HCT116 (cell line): ENCODE results near the gene LRRD1. TPM values are rescaled to one million over a fixed set of nuclear protein-coding genes. Genes with fewer than 3 reads are reported as not detected.
"Not testable (repeated sequence)": the region's sequence is repeated elsewhere in the genome, so short reads cannot be mapped to it uniquely, and the experiment has no call there.

Source experiments
- ATAC-seq: fragments of 200-7000 bp; cut with Tn5 transposase; 2 replicates; pipeline ENCODE4 v1.9.1; 2020; ENCODE audit warnings: mild to moderate bottlenecking, moderate library complexity
- BruUV-seq: library from RNA; stranded (reverse); fragments of 400-500 nt; replicated peaks from 2 replicates; lab custom pipeline; 2021; lab: Mats Ljungman, UMichigan
- CTCF ChIA-PET: fragments of 300-600 bp; sonication (Branson Sonifier 250); formaldehyde crosslinking; loops from one replicate; lab custom pipeline; 2021; ENCODE audit warnings: antibody characterized with exemption; lab: Charles Lee
- POLR2A ChIA-PET: fragments of 300-600, 350-600 bp; sonication (Branson Sonifier 250); formaldehyde crosslinking; loops from one replicate; lab custom pipeline; 2021; ENCODE audit warnings: antibody characterized with exemption; lab: Charles Lee
- RAD21 ChIA-PET, 2 experiments: fragments of 300-600 bp; sonication (Branson Sonifier 250); formaldehyde crosslinking; loops; one replicate each; lab custom pipeline; 2023; ENCODE audit warnings: low total read pairs in 2 of 2; ENCODE audit not compliant: uncharacterized antibody in 2 of 2, unreplicated experiment in 2 of 2, low non-redundant PET in 1 of 2; lab: Charles Lee
- DNase-seq: peaks from one replicate; pipeline ENCODE4 v3.0.0-alpha.2; 2010; ENCODE audit warnings: low read depth, low spot score
- H2AFZ ChIP-seq: fragments of 200-600 bp; shearing (Covaris generic), sonication (generic); 2 replicates; pipeline ENCODE4 v1.6.1; 2017; ENCODE audit warnings: low read depth, mixed run types, mixed read lengths, antibody characterized with exemption, low read length; ENCODE audit not compliant: poor library complexity, severe bottlenecking
- H3K27ac ChIP-seq: 2 replicates; pipeline ENCODE4 v1.5.1; 2012; ENCODE audit warnings: low read depth, low read length
- H3K27me3 ChIP-seq: fragments of 200-600 bp; sonication (generic); 2 replicates; pipeline ENCODE4 v1.6.1; 2016; ENCODE audit warnings: mixed run types, low read length, mixed read lengths; ENCODE audit not compliant: insufficient read depth
- H3K36me3 ChIP-seq, 2 experiments: fragments of 200-500 bp in 1 of 2; fragments of 200-600 bp in 1 of 2; sonication (Bioruptor generic) in 1 of 2; sonication (generic) in 1 of 2; 2 replicates each; pipeline versions ENCODE4 v1.5.1 to v1.6.1; 2014 to 2016; ENCODE audit warnings: low read length in 2 of 2, inconsistent platforms in 1 of 2, mixed read lengths in 1 of 2, mixed run types in 1 of 2; ENCODE audit not compliant: insufficient read depth in 2 of 2, control insufficient read depth in 1 of 2
- H3K4me1 ChIP-seq, 2 experiments: fragments of 200-600 bp in 1 of 2; sonication (generic) in 1 of 2; 2 replicates each; pipeline versions ENCODE4 v1.5.1 to v1.6.1; 2012 to 2017; ENCODE audit warnings: low read length in 2 of 2, inconsistent platforms in 1 of 2, mild to moderate bottlenecking in 1 of 2, mixed read lengths in 1 of 2, mixed run types in 1 of 2, moderate library complexity in 1 of 2; ENCODE audit not compliant: insufficient read depth in 2 of 2, control insufficient read depth in 1 of 2
- H3K4me2 ChIP-seq: fragments of 200-600 bp; sonication (generic); 2 replicates; pipeline ENCODE4 v1.6.1; 2017; ENCODE audit warnings: mixed run types, low read length, mixed read lengths
- H3K4me3 ChIP-seq, 2 experiments: fragments of 200-600 bp in 1 of 2; sonication (generic) in 1 of 2; replicated peaks in 1 of 2; 2 replicates each; pipeline ENCODE4 v1.5.1; 2011 to 2016; ENCODE audit warnings: low read length in 2 of 2, control low read depth in 1 of 2, low read depth in 1 of 2, mild to moderate bottlenecking in 1 of 2, mixed read lengths in 1 of 2, mixed run types in 1 of 2
- H3K79me2 ChIP-seq: fragments of 200-600 bp; sonication (generic); 2 replicates; pipeline ENCODE4 v1.6.1; 2017; ENCODE audit warnings: mild to moderate bottlenecking, mixed run types, low read length, moderate library complexity, mixed read lengths; ENCODE audit not compliant: insufficient read depth
- H3K9ac ChIP-seq: fragments of 200-600 bp; sonication (generic); 2 replicates; pipeline ENCODE4 v1.6.1; 2016; ENCODE audit warnings: low read length, mixed read lengths
- H3K9me2 ChIP-seq: fragments of 200-600 bp; sonication (generic), shearing (Covaris generic); 2 replicates; pipeline ENCODE4 v1.6.1; 2017; ENCODE audit warnings: mixed run types, mild to moderate bottlenecking, moderate library complexity; ENCODE audit not compliant: insufficient read depth
- H3K9me3 ChIP-seq, 2 experiments: fragments of 200-500 bp in 1 of 2; fragments of 200-600 bp in 1 of 2; sonication (Bioruptor generic) in 1 of 2; sonication (generic) in 1 of 2; 2 replicates each; pipeline ENCODE4 v1.6.1; 2014 to 2017; ENCODE audit warnings: low read length in 2 of 2, mixed read lengths in 2 of 2, inconsistent platforms in 1 of 2, low read depth in 1 of 2, mild to moderate bottlenecking in 1 of 2, mixed run types in 1 of 2, moderate library complexity in 1 of 2; ENCODE audit not compliant: control insufficient read depth in 1 of 2, insufficient read depth in 1 of 2
- H4K20me1 ChIP-seq: fragments of 200-600 bp; sonication (generic), shearing (Covaris generic); 2 replicates; pipeline ENCODE4 v1.6.1; 2017; ENCODE audit warnings: mixed run types, mild to moderate bottlenecking, moderate library complexity; ENCODE audit not compliant: insufficient read depth
- ELF1 ChIP-seq: IDR thresholded peaks from 2 replicates; pipeline ENCODE4 v1.6.1; 2012; ENCODE audit warnings: low read depth, borderline replicate concordance
- FOSL1 ChIP-seq: IDR thresholded peaks from 2 replicates; pipeline ENCODE4 v1.6.1; 2012; ENCODE audit warnings: low read depth
- RAD21 ChIP-seq: IDR thresholded peaks from 2 replicates; pipeline ENCODE4 v1.6.1; 2012; ENCODE audit warnings: low read depth, mild to moderate bottlenecking
- YY1 ChIP-seq: IDR thresholded peaks from 2 replicates; pipeline ENCODE4 v1.6.1; 2011; ENCODE audit warnings: low read length, low read depth, moderate library complexity, mild to moderate bottlenecking; ENCODE audit not compliant: insufficient replicate concordance; ENCODE audit errors: extremely low read depth
- ZBTB33 ChIP-seq: IDR thresholded peaks from 2 replicates; pipeline ENCODE4 v1.6.1; 2011; ENCODE audit warnings: mild to moderate bottlenecking, low read length, moderate library complexity; ENCODE audit not compliant: insufficient replicate concordance; ENCODE audit errors: extremely low read depth
- intact Hi-C: fragments of 100-400 bp; cut with micrococcal nuclease; formaldehyde crosslinking; loops from 2 replicates; pipeline ENCODE4 v1.10.0; 2022
- total RNA-seq: library from RNA; stranded (reverse); gene quantifications from one replicate; pipeline ENCODE4 v1.2.1, GENCODE V29; 2021; ENCODE audit not compliant: unreplicated experiment
- TF ChIP-seq, protein P1 (sequence below), 3 experiments: fragments of 200-600 bp in 1 of 3; sonication (generic) in 1 of 3; IDR thresholded peaks in 2 of 3; conservative IDR thresholded peaks in 1 of 3; 2 replicates each; pipeline ENCODE4 v1.5.1; 2012 to 2017; ENCODE audit warnings: low read depth in 2 of 3, low read length in 2 of 3, antibody characterized with exemption in 1 of 3, borderline replicate concordance in 1 of 3, control low read depth in 1 of 3, mild to moderate bottlenecking in 1 of 3, mixed read lengths in 1 of 3, mixed run types in 1 of 3, moderate library complexity in 1 of 3; ENCODE audit not compliant: insufficient read depth in 1 of 3

LRRD1 gene
- total RNA-seq, 1 experiment from 2014 or later: not detected

GRCh38 chr7:92169529-92169928 lies 9.4 kb downstream of the LRRD1 start:
- H3K9ac ChIP-seq, H4K20me1 ChIP-seq, intact Hi-C loops, H3K36me3 ChIP-seq, H3K4me3 ChIP-seq, DNase-seq, H3K4me1 ChIP-seq, RAD21 ChIA-PET, H3K27ac ChIP-seq, BruUV-seq, H2AFZ ChIP-seq, H3K27me3 ChIP-seq, H3K79me2 ChIP-seq, CTCF ChIA-PET, H3K4me2 ChIP-seq, POLR2A ChIA-PET, H3K9me2 ChIP-seq, H3K9me3 ChIP-seq, ATAC-seq: not testable (repeated sequence)

GRCh38 chr7:92161271-92161670 lies 17.7 kb downstream of the LRRD1 start:
- no peak overlapping the region for H3K4me2 ChIP-seq
- H3K79me2 ChIP-seq: no peaks in the 10 kb centered on the region
- no peak overlapping the region for H3K27ac ChIP-seq
- intact Hi-C loops: no loop called here
- BruUV-seq: no TSS peak
- H3K4me3 ChIP-seq: no peak overlapping the region
- H2AFZ ChIP-seq: no peak overlapping the region
- no peaks in the 10 kb centered on the region for H3K36me3 ChIP-seq
- ChIA-PET RAD21 (no interaction called here), POLR2A (no interaction called here), CTCF (no interaction called here)
- H3K9me2 ChIP-seq: no peaks in the 10 kb centered on the region
- TF ChIP-seq ZBTB33 (no peak), ELF1 (no peak), RAD21 (no peak), YY1 (no peak), FOSL1 (no peak)
- TF ChIP-seq, protein P1, sequence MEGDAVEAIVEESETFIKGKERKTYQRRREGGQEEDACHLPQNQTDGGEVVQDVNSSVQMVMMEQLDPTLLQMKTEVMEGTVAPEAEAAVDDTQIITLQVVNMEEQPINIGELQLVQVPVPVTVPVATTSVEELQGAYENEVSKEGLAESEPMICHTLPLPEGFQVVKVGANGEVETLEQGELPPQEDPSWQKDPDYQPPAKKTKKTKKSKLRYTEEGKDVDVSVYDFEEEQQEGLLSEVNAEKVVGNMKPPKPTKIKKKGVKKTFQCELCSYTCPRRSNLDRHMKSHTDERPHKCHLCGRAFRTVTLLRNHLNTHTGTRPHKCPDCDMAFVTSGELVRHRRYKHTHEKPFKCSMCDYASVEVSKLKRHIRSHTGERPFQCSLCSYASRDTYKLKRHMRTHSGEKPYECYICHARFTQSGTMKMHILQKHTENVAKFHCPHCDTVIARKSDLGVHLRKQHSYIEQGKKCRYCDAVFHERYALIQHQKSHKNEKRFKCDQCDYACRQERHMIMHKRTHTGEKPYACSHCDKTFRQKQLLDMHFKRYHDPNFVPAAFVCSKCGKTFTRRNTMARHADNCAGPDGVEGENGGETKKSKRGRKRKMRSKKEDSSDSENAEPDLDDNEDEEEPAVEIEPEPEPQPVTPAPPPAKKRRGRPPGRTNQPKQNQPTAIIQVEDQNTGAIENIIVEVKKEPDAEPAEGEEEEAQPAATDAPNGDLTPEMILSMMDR (IDR thresholded peaks at IDR 0.05 in 2 of 3, conservative IDR thresholded peaks at IDR 0.05 in 1 of 3; ENCODE audit: borderline replicate concordance in 1 of 3, insufficient read depth in 1 of 3, low read depth in 2 of 3, low read length in 2 of 3): no peak
- no peaks in the 10 kb centered on the region for H3K9me3 ChIP-seq
- no peaks in the 10 kb centered on the region for H3K27me3 ChIP-seq
- no peak overlapping the region for H3K9ac ChIP-seq
- no peaks in the 10 kb centered on the region for H4K20me1 ChIP-seq
- ATAC-seq (no peak), DNase-seq (no peak)
- H3K4me1 ChIP-seq: no peaks in the 10 kb centered on the region
